ES-I3 (cell line): Measurements from ENCODE around the gene CCDC61.

Source experiments
- H3K36me3 ChIP-seq: 2 replicates; pipeline ENCODE4 v1.6.1; 2013; ENCODE audit warnings: mild to moderate bottlenecking, low read length, control low read depth, moderate library complexity; ENCODE audit not compliant: insufficient read depth
- H3K4me1 ChIP-seq: 2 replicates; pipeline ENCODE4 v1.6.1; 2013; ENCODE audit warnings: mild to moderate bottlenecking, control low read depth, low read length; ENCODE audit not compliant: insufficient read depth
- H3K9ac ChIP-seq: 2 replicates; pipeline ENCODE4 v1.6.1; 2013; ENCODE audit warnings: low read depth, mild to moderate bottlenecking, low read length, moderate library complexity
- H3K9me3 ChIP-seq: 2 replicates; pipeline ENCODE4 v1.6.1; 2013; ENCODE audit warnings: mild to moderate bottlenecking, low read length, moderate library complexity; ENCODE audit not compliant: control insufficient read depth, insufficient read depth

The CCDC61 gene

DNA sequence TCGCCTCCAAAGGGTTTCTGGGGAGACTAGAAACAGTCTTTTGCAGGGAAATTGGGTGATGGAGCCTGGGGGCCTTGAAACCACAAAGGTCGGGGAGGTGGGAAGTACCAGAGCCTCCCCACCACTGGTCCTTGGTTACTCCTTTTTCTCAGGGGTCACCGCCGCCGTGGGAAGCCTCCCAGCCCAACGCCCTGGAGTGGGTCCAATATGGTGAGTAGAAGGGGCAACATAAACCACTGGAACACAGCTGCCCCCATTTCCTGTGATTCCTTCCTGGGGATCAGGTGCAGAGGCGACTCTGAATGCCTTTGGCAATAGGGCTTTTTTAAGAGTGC is 21.8 kb downstream of the CCDC61 start:
- H3K9me3 ChIP-seq: no peaks in the 10 kb centered on the region
- peaks cover 9% of the 10 kb centered on the region; the same call in 1 of the 2 replicates for H3K4me1 ChIP-seq
- no peak overlapping the region for H3K9ac ChIP-seq
- no peaks in the 10 kb centered on the region for H3K36me3 ChIP-seq

- Histone ChIP-seq H3K9ac (no peak overlapping the region), H3K4me1 (peaks cover 15% of the 10 kb centered on the region; the same call in 1 of the 2 replicates), H3K36me3 (no peaks in the 10 kb centered on the region), H3K9me3 (no peaks in the 10 kb centered on the region)
Observed at GRCh38 chr19:46017874-46018675, 22.8 kb downstream of the CCDC61 start.

DNA sequence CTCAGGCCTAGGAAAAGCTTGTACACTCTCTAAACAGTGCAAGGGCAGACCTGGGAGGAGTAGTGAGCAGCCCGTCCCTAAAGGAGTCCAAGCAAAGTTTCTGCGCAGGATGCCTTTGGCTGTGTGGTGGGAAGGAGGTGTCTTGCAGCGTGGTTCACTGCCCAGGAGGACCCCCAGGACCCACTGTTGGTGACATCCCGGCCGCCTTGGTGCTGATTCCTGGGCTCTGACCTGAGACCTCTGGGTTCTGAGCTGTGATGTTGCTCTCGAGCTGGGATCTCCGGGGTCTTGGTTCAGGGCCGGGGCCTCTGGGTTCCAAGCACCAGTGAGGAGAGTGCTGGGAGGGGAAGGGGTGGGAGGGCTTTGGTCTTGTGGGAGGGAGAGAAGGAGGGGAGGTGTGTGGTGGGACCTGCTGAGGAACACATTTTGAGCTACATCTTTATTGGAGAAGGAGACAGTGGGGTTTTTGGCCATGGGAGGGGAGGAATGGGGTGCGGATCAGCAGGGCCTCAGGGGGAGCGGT is 23.5 kb downstream of the CCDC61 start:
- H3K4me1 ChIP-seq: peaks cover 15% of the 10 kb centered on the region; the same call in 1 of the 2 replicates
- H3K9ac ChIP-seq: no peak overlapping the region
- H3K9me3 ChIP-seq: no peaks in the 10 kb centered on the region
- H3K36me3 ChIP-seq: no peaks in the 10 kb centered on the region

DNA sequence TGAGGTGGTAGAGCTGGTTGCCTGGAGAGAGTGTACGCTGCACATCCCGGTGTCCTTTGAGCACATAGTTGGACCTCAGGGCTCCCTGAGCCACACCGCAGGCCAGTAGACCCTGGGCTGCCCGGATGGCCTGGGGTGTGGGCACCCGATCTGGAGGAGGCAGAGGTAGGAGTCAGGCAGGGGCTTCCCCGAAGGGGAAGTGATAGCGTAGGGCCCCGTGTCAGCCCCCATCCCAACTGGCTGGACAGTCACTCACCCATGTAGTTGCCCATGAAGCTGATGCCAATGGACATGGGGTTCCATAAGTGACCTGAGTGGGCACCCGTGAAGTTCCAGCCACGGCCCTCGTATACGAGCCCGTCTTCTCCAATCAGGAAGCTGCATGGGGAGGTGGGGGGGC is 24.0 kb downstream of the CCDC61 start:
- Histone ChIP-seq H3K9me3 (no peaks in the 10 kb centered on the region), H3K9ac (no peak overlapping the region), H3K4me1 (peaks cover 15% of the 10 kb centered on the region; the same call in 1 of the 2 replicates), H3K36me3 (no peaks in the 10 kb centered on the region)

- Histone ChIP-seq H3K9me3 (peaks cover under 1% of the 10 kb centered on the region; the same call in 1 of the 2 replicates), H3K4me1 (peaks cover 15% of the 10 kb centered on the region; the same call in 1 of the 2 replicates), H3K9ac (no peak overlapping the region), H3K36me3 (no peaks in the 10 kb centered on the region)
Observed at GRCh38 chr19:46020819-46021125, 25.5 kb downstream of the CCDC61 start.

GRCh38 chr19:46021531-46022041 is 26.3 kb downstream of the CCDC61 start:
- peaks cover 15% of the 10 kb centered on the region; the same call in 1 of the 2 replicates for H3K4me1 ChIP-seq
- H3K9ac ChIP-seq: no peak overlapping the region
- H3K9me3 ChIP-seq: peaks cover 2% of the 10 kb centered on the region; the same call in 1 of the 2 replicates
- H3K36me3 ChIP-seq: no peaks in the 10 kb centered on the region

DNA sequence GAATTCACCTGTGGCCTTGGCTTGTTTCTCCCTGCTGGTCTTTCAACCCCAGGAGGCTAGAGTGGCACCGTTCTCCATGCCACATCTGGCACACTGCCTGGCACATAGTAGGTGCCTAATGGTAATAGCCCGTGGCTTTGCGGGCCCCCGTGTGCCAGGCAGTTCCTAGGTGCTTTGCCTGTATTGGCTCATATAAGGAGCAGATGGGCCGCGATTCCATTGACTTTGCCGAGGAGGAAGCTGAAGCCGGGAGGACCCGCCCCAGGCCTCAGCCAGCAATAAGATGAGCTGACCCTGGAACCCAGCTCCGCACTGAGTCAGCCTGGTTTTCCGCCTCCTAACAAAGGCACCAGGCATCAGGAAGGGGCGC is 26.8 kb downstream of the CCDC61 start:
- Histone ChIP-seq H3K36me3 (no peaks in the 10 kb centered on the region; the same call in 1 of the 2 replicates), H3K9ac (no peak overlapping the region), H3K9me3 (peaks cover 2% of the 10 kb centered on the region; the same call in 1 of the 2 replicates), H3K4me1 (peaks cover 14% of the 10 kb centered on the region; the same call in 1 of the 2 replicates)

DNA sequence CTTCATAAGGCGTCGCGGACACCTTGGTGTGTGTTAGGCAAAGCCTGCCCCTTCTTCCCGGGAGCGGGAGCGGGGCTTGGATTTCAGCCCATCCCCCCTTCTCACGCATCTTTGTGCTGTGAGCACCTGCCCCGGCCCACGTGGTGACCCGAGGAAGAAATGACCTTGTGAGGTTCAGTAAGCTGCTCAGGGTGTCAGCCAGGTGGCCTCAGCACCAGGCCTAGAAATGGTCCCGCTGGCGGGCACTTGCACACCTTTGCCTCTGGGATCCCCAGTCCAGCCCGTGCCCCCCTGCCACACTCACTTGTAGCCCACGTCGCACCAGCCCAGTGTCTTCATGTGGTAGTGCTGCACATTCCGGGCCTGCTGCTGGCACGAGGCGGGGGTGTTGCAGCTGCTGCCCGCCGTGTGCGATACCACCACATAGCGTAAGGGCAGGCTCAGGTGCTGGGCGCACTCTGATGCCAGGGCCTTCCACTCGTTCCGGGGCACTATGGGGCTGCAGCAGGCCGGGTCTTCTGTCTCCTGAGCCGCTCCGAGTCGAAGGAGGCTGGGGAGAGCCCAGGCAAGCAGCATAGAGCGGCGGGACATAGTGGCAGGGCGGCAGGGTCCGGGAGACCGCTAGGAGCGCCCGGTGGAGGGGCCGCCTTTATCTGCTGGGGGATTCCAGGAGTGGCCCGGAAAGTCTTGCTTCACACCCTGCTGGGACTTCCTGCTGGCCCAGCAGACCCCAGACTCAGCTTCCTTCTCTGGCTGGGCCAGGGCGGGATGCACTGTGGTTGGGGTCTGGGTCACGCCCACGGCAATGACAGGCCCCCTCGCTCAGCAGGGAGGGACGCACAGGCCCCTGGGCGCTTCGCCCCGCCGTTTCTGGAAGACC is 27.4 kb downstream of the CCDC61 start, which contains the start of gene PGLYRP1:
Gene PGLYRP1 (minus strand): TSS at position 623 of the 880 bp plus-strand sequence. CDS start 32 bp downstream, at position 591.
- Histone ChIP-seq H3K4me1 (peaks cover 12% of the 10 kb centered on the region; the same call in 1 of the 2 replicates), H3K9ac (no peak within 1 kb of the TSS), H3K9me3 (peaks cover 2% of the 10 kb centered on the region; the same call in 1 of the 2 replicates), H3K36me3 (no peaks in the 10 kb centered on the region; the same call in 1 of the 2 replicates)

DNA sequence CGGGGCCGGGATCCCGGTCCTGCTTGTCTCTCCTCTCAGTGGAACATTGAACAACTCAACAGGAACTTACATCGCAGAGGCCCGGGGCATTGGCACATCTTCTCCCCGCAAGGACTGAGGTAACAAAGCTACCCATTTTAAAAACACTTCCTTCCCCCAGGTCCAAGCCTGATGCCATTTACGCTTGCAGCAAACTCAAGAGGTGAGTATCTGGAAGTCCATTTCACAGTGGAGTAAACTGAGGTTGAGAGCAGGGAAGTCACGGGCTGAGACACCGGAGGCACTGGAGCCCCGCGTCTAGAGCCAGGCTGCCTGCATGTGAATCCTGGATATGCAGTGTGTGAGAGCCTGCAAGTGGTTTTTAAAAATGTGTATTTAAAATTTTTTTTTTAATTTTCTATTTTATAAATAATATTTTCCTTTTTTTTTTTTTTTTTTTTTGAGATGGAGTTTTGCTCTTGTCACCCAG is 28.1 kb downstream of the CCDC61 start:
- H3K9me3 ChIP-seq: peaks cover 2% of the 10 kb centered on the region; the same call in 1 of the 2 replicates
- H3K4me1 ChIP-seq: peaks cover 12% of the 10 kb centered on the region; the same call in 1 of the 2 replicates
- no peaks in the 10 kb centered on the region; the same call in 1 of the 2 replicates for H3K36me3 ChIP-seq
- no peak overlapping the region for H3K9ac ChIP-seq

- Histone ChIP-seq H3K4me1 (peaks cover 12% of the 10 kb centered on the region; the same call in 1 of the 2 replicates), H3K9me3 (peaks cover 2% of the 10 kb centered on the region; the same call in 1 of the 2 replicates), H3K9ac (no peak overlapping the region), H3K36me3 (no peaks in the 10 kb centered on the region; the same call in 1 of the 2 replicates)
Observed at GRCh38 chr19:46025835-46026234, 30.6 kb downstream of the CCDC61 start.

- Histone ChIP-seq H3K36me3 (no peaks in the 10 kb centered on the region; the same call in 1 of the 2 replicates), H3K4me1 (no peaks in the 10 kb centered on the region), H3K9ac (no peak overlapping the region), H3K9me3 (no peaks in the 10 kb centered on the region; the same call in 1 of the 2 replicates)
Observed at GRCh38 chr19:46030812-46031550, 35.7 kb downstream of the CCDC61 start.

DNA sequence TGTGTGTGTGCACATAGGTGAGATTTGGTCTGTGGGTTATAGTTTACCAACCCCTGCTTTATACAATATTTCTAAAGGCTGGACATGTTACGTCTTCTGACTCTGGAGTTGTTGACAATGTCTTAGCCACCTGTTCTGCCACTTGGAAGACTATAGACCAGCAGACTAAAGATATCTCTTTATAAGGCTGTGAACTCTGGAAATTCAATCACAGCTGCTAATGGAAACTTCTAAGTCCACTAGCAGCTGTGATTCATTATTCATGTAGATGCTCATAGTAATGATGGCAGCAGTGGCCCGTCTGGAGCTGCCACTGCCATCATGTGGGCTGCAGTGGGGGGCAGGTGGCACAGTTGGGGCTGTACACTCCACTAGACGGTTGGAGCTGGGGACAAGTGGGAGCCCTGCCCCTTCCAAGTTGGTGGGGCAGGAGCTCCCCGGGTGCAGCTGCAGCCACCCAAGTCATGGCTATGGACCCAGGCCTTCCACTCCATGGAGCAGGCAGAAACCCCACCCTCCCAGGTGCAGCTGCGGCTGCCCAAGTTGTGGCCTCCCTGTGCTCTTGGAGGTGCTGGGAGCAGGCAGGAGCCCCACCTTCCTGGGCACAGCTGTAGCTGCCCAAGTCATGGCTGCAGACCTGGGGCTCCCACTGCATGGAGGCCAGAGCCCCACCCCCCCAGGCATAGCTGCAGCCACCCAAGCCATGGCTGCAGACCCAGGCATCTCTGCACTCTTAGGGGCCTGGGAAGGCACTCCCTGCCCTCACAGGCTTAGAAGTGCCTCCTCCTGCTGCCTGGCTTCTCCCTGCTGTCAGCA is 36.7 kb downstream of the CCDC61 start:
- H3K4me1 ChIP-seq: no peaks in the 10 kb centered on the region
- no peaks in the 10 kb centered on the region for H3K36me3 ChIP-seq
- H3K9ac ChIP-seq: no peak overlapping the region
- H3K9me3 ChIP-seq: no peaks in the 10 kb centered on the region

- Histone ChIP-seq H3K9ac (no peak overlapping the region), H3K36me3 (no peaks in the 10 kb centered on the region), H3K4me1 (no peaks in the 10 kb centered on the region), H3K9me3 (no peaks in the 10 kb centered on the region)
Observed at GRCh38 chr19:46032597-46033025, 37.3 kb downstream of the CCDC61 start.
